ENCODE data around the gene MYO3B.

DNA sequence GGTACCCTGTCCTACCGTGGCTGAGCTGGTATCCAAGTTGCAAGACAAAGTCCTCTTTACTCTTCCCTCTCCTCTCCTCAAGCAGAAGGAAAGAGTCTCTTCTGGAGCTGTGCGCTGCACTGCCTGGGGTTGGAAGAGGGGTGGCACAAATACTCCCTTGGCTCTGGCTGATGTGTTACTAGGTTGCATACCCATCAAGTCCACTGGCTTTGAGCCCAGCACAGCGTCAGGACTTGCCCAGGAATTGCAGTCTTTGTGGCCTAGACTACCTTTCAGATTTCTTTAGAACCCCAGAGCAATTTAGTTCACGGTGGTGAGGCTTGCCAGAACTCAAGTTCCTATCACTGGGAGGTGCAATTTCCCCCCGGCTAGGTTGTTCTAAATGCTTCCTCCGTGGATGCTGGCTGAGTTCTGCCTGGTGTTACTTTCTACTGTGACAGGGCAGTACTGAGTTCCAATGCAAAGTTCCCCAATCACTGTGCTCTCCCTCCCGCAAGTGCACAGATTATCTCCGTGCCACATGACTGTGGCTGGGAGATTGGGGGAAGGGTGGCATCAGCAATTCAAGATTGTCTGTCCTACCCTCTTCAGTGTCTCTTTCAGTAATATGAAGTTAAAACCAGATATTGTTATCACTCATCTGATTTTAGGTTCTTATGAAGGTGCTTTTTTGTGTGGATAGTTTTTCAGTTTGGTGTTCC, 13.4 kb downstream of the MYO3B start:
- TF ChIP-seq POLR2A (IDR thresholded peaks at IDR 0.05) (no peak), POLR2AphosphoS5 (IDR thresholded peaks at IDR 0.05) (no peak), EP300 (IDR thresholded peaks at IDR 0.05) (no peak)
- TF ChIP-seq, protein P1, sequence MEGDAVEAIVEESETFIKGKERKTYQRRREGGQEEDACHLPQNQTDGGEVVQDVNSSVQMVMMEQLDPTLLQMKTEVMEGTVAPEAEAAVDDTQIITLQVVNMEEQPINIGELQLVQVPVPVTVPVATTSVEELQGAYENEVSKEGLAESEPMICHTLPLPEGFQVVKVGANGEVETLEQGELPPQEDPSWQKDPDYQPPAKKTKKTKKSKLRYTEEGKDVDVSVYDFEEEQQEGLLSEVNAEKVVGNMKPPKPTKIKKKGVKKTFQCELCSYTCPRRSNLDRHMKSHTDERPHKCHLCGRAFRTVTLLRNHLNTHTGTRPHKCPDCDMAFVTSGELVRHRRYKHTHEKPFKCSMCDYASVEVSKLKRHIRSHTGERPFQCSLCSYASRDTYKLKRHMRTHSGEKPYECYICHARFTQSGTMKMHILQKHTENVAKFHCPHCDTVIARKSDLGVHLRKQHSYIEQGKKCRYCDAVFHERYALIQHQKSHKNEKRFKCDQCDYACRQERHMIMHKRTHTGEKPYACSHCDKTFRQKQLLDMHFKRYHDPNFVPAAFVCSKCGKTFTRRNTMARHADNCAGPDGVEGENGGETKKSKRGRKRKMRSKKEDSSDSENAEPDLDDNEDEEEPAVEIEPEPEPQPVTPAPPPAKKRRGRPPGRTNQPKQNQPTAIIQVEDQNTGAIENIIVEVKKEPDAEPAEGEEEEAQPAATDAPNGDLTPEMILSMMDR (IDR thresholded peaks at IDR 0.05) = no peak
